Measurements from ENCODE around the gene CHST6.
"Not testable (repeated sequence)": the region's sequence is repeated elsewhere in the genome, so short reads cannot be mapped to it uniquely, and the experiment has no call there.

The CHST6 gene

DNA sequence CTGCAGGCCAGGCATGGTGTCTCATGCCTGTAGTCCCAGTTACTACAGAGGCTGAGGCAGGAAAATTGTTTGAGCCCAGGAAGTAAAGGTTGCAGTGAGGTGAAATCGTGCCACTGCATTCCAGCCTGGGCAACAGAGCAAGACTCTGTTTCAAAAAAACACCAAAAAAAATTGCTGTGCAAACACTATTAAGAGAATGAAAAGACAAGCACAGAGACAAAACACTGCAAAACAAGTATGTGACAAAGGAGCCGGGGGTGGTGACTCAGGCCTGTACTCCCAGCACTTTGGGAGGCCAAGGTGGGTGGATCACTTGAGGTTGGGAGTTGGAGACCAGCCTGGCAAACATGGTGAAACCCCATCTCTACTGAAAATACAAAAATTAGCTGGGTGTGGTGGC is 68.7 kb downstream of the CHST6 start:
- not testable (repeated sequence) for H3K4me1 ChIP-seq (ENCODE audit: control insufficient read depth, low read depth, low read length); H2BK5ac ChIP-seq (ENCODE audit: low read length); H3K27me3 ChIP-seq (ENCODE audit: insufficient read depth, low read length, poor library complexity); H3K56ac ChIP-seq (ENCODE audit: low read length); H3K27ac ChIP-seq (ENCODE audit: low read depth, low read length); H3K18ac ChIP-seq (ENCODE audit: low read length); H3K36me3 ChIP-seq (ENCODE audit: control insufficient read depth, insufficient read depth, low read length); H3K4ac ChIP-seq (ENCODE audit: low read depth, low read length); H4K5ac ChIP-seq (ENCODE audit: low read length); H4K8ac ChIP-seq (ENCODE audit: low read depth, low read length); H2AK5ac ChIP-seq (ENCODE audit: low read length); H3K23ac ChIP-seq (ENCODE audit: low read length); H3K79me1 ChIP-seq (ENCODE audit: low read length); H3K9ac ChIP-seq (ENCODE audit: low read length); H2BK15ac ChIP-seq (replicated peaks; ENCODE audit: low read depth); DNase-seq; H3K4me3 ChIP-seq (ENCODE audit: low read length); H3K4me2 ChIP-seq (ENCODE audit: low read length); H2BK120ac ChIP-seq (ENCODE audit: low read depth, low read length)
- WGBS (ENCODE audit: extremely low coverage, insufficient coverage, low lambda C conversion rate), result no CpG with 5 or more reads among the region's 2 CpGs
- H3K79me2 ChIP-seq (ENCODE audit: control insufficient read depth, insufficient read depth, low read length), result peaks cover 35% of the 10 kb centered on the region

DNA sequence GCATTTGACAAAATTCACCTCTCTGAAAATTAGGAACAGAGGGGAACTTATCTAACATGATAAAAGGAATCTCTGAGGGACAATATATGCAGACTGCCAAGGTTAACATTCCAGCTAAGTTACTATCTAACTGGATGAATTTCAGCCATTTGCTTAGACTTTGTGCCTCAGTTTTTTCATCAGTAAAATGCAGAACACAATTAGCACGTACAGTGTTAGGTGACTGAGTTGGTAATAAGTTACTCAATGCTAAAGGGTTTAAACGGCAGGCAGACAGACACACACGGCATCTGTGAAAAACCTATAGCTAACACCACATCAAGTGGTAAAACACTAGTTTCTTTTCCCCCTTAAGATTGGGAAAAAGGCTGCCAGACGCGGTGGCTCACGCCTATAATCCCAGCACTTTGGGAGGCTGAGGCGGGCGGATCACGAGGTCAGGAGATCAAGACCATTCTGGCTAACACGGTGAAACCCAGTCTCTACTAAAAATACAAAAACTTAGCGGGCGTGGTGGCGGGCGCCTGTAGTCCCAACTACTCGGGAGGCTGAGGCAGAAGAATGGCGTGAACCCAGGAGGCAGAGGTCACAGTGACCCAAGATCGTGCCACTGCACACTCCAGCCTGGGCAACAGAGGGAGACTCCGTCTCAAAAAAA is 71.0 kb downstream of the CHST6 start:
- not testable (repeated sequence) for H3K4me2 ChIP-seq (ENCODE audit: low read length); H4K8ac ChIP-seq (ENCODE audit: low read depth, low read length); H3K4me1 ChIP-seq (ENCODE audit: control insufficient read depth, low read depth, low read length); H2BK120ac ChIP-seq (ENCODE audit: low read depth, low read length); H3K9ac ChIP-seq (ENCODE audit: low read length); H3K79me1 ChIP-seq (ENCODE audit: low read length); H3K4me3 ChIP-seq (ENCODE audit: low read length); H2AK5ac ChIP-seq (ENCODE audit: low read length); H4K5ac ChIP-seq (ENCODE audit: low read length); H3K18ac ChIP-seq (ENCODE audit: low read length); H3K23ac ChIP-seq (ENCODE audit: low read length); H3K56ac ChIP-seq (ENCODE audit: low read length); H3K27ac ChIP-seq (ENCODE audit: low read depth, low read length); H3K27me3 ChIP-seq (ENCODE audit: insufficient read depth, low read length, poor library complexity); H2BK5ac ChIP-seq (ENCODE audit: low read length); H3K4ac ChIP-seq (ENCODE audit: low read depth, low read length); H3K36me3 ChIP-seq (ENCODE audit: control insufficient read depth, insufficient read depth, low read length); H2BK15ac ChIP-seq (replicated peaks; ENCODE audit: low read depth)
- WGBS (ENCODE audit: extremely low coverage, insufficient coverage, low lambda C conversion rate), result no CpG with 5 or more reads among the region's 18 CpGs
- peak; percentile 57 for DNase-seq
- peaks cover 34% of the 10 kb centered on the region for H3K79me2 ChIP-seq (ENCODE audit: control insufficient read depth, insufficient read depth, low read length)

GRCh38 chr16:75423723-75424104 is 71.5 kb downstream of the CHST6 start:
- no peak overlapping the region for H3K9ac ChIP-seq (ENCODE audit: low read length)
- H3K4me2 ChIP-seq (ENCODE audit: low read length), result no peak overlapping the region
- no peak overlapping the region for H2BK15ac ChIP-seq (replicated peaks; ENCODE audit: low read depth)
- no peak overlapping the region for H3K56ac ChIP-seq (ENCODE audit: low read length)
- H3K79me1 ChIP-seq (ENCODE audit: low read length), result peaks cover 2% of the 10 kb centered on the region
- no peak overlapping the region for H4K5ac ChIP-seq (ENCODE audit: low read length)
- no CpG with 5 or more reads among the region's 4 CpGs for WGBS (ENCODE audit: extremely low coverage, insufficient coverage, low lambda C conversion rate)
- no peak overlapping the region for H2AK5ac ChIP-seq (ENCODE audit: low read length)
- no peaks in the 10 kb centered on the region for H3K27me3 ChIP-seq (ENCODE audit: insufficient read depth, low read length, poor library complexity)
- no peak overlapping the region for H3K18ac ChIP-seq (ENCODE audit: low read length)
- no peak overlapping the region for H3K23ac ChIP-seq (ENCODE audit: low read length)
- H4K8ac ChIP-seq (ENCODE audit: low read depth, low read length), result no peak overlapping the region
- H2BK5ac ChIP-seq (ENCODE audit: low read length), result no peak overlapping the region
- no peak overlapping the region for H2BK120ac ChIP-seq (ENCODE audit: low read depth, low read length)
- no peak overlapping the region for H3K27ac ChIP-seq (ENCODE audit: low read depth, low read length)
- H3K36me3 ChIP-seq (ENCODE audit: control insufficient read depth, insufficient read depth, low read length), result no peaks in the 10 kb centered on the region
- H3K79me2 ChIP-seq (ENCODE audit: control insufficient read depth, insufficient read depth, low read length), result peaks cover 37% of the 10 kb centered on the region
- no peak for DNase-seq
- H3K4me3 ChIP-seq (ENCODE audit: low read length), result no peak overlapping the region
- peaks cover 4% of the 10 kb centered on the region for H3K4me1 ChIP-seq (ENCODE audit: control insufficient read depth, low read depth, low read length)
- no peak overlapping the region for H3K4ac ChIP-seq (ENCODE audit: low read depth, low read length)

Data from mesendoderm (in vitro differentiated cells).